EL (cell line): ENCODE results near the gene SNRNP48.

Source experiments
- DNase-seq: peaks from one replicate; pipeline ENCODE4 v3.0.0-alpha.2; 2016

The SNRNP48 gene, protein sequence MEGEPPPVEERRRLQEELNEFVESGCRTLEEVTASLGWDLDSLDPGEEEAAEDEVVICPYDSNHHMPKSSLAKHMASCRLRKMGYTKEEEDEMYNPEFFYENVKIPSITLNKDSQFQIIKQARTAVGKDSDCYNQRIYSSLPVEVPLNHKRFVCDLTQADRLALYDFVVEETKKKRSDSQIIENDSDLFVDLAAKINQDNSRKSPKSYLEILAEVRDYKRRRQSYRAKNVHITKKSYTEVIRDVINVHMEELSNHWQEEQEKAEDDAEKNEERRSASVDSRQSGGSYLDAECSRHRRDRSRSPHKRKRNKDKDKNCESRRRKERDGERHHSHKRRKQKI

GRCh38 chr6:7589949-7590917, at the start of gene SNRNP48:
Gene SNRNP48 (plus strand): TSS chr6:7590198. CDS start chr6:7590258, 60 bp downstream.
- peak; percentile 94 for DNase-seq

GRCh38 chr6:7540595-7540994, 49.4 kb upstream of the SNRNP48 start:
- DNase-seq: peak; percentile 14

- DNase-seq: peak; percentile 66
These were observed 48.6 kb upstream of the SNRNP48 start, which contains the start of gene DSP for GRCh38 chr6:7541175-7542064. Gene DSP (plus strand): TSS chr6:7541671. CDS start chr6:7541916, 245 bp downstream.

GRCh38 chr6:7542065-7542873, 47.7 kb upstream of the SNRNP48 start:
- peak; percentile 55 for DNase-seq

DNA sequence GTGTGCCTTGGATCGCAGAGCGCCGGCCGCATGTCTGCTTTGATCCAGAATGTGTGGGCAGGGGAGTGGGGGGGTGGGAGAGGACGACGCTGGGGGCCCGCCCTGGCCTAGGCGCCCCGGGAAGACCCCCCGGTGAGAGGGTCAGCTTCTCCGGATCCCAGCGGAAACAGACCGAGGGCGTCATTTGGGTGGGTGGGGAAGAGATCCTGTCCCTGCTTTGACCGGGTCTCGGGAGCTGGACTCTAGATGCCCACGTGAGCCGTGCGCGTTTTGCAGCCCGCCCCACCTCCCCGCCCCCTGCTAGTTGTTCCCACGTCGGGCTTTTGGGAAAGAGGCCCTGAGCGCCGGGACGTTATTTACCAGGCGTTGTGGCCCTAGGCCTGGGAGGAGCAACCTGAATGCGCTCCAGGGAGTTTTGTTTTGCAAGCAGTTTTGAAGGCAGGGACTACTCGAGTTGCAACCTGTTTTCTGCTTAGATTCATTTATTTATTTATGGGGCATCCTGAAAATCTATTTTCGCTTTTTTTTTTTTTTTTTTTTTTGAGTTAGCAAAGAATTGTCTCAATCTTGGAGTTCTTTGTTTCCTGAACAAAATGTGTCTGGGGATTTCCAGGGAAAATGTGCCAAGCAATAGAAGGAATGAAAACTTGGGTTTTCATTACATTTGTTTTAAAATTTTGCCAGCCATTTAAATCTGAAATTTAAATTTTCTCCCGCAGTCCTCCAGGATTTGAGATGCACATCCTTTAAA, 46.9 kb upstream of the SNRNP48 start:
- DNase-seq: peak; percentile 83

GRCh38 chr6:7543789-7544424, 46.1 kb upstream of the SNRNP48 start:
- no peak for DNase-seq

GRCh38 chr6:7544597-7544996, 45.4 kb upstream of the SNRNP48 start:
- DNase-seq: no peak

DNA sequence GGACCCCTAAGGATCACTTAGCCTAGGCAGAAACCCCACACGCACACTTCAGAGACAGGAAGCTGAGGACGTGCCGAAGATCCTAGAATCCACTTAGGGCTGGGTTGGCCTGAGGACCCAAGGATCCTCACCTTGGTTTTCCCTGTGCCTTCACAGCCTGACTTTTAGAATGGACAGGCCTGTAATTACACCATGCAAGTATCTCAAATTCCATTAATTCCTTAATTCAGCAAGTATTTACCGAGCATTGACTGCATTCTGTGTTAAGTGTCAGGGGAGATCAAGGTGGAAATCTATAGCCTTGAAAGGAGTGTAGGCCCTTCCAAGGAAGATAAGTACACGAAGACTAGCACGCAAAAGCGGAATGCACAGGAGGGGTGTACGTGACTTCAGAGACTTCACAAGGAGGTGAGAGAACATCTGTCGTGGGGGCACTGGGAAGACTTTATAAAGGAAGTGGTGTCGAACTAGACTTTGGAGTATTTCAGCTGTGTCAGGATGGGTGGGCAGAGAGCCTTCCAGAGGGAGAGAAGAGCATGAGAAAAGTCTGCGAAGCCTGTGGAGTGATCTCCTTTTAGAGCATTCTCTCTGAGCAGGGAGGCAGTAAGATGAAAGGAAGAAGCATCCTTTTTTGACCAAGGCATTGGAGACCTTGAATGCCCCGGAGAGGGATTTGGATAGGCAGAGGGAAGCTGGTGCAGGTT, 44.5 kb upstream of the SNRNP48 start:
- no peak for DNase-seq

DNA sequence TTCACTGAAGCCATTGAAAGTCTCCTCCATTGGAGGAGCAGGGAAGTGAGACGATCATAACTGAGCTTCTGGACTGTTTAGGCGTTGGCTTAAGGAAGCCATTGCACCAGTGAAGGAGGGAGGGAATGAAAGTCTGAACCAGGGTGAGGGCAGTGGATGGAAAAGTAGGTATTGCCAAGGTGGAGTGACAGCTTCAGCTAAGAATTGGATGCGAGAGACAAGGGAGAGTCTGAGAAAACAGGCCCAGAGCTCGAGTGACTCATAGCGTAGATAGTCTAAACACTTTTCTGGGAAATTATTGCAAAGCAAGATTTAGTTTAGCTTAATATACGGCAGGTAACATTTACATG, 44.0 kb upstream of the SNRNP48 start:
- peak; percentile 18 for DNase-seq

- no peak for DNase-seq
These were observed 43.6 kb upstream of the SNRNP48 start for GRCh38 chr6:7546383-7546782.

DNA sequence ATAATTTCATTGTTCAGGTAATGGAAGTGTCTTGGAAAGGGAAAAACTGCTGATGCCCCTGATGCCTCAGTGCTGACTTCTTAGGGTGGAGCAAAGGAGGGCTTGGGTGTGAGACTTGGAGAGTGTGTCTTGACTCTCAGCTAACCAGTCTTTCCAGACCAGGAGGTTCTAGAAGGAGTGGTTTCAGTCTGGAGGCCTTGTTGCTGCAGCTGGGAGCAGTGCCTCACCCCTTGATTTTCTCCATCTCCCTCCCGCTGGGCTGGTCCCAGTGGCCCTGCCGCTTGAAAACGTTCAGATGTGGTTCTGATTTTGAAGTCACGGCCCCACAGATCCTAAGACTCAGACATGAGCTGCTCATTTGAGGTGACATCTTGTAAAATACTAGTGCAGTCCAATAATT, 43.1 kb upstream of the SNRNP48 start:
- DNase-seq: no peak

- no peak for DNase-seq
These were observed 42.7 kb upstream of the SNRNP48 start for GRCh38 chr6:7547315-7547714.

GRCh38 chr6:7550433-7550801, 39.6 kb upstream of the SNRNP48 start:
- DNase-seq: no peak

DNA sequence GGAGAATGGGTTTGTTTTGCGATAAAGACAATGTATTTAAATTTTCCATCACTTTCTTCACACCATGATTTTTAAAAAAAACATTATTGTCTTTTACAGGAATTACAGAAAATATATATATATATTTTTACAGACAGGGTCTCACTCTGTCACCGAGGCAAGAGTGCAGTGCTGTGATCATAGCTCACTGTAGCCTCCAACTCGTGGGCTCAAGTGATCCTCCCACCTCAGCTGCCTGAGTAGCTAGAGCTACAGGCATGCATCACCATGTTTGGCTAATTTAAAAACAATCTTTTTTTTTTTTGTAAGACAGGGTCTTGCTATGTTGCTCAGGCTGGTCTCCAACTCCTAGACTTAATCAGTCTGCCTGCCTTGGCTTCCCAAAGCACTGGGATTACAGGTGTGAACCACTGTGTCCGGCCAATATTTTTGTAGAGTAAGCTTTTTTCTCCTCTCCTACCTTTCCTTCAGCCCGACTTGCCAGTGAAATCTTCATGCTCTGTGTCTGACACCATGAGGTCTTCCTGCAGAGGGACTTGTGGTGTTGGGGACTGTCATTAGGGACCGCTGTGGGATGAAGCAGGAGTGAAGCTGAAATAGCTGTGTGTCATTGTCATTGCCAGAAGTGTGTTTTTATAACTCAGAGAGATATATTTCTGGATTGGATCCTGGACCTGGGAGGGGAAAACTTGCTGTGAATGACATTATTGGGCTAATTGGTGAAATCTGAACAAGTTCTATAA, 35.3 kb upstream of the SNRNP48 start:
- no peak for DNase-seq

DNA sequence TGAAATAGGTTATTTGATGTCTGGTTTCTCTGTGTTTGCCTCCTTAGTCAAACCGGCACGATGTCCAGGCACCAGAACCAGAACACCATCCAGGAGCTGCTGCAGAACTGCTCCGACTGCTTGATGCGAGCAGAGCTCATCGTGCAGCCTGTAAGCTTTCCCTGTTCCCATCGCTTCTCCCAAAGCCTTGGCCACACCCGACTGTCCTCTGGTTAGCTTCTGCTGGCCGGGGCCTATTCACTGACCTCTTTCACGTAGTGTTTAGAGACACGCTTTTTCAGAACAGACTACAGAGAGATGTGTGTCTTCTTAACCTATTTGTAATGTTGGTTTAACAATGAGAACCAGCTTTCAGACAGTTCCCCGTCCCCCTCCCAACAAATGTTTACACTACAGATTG, 34.3 kb upstream of the SNRNP48 start:
- no peak for DNase-seq

DNA sequence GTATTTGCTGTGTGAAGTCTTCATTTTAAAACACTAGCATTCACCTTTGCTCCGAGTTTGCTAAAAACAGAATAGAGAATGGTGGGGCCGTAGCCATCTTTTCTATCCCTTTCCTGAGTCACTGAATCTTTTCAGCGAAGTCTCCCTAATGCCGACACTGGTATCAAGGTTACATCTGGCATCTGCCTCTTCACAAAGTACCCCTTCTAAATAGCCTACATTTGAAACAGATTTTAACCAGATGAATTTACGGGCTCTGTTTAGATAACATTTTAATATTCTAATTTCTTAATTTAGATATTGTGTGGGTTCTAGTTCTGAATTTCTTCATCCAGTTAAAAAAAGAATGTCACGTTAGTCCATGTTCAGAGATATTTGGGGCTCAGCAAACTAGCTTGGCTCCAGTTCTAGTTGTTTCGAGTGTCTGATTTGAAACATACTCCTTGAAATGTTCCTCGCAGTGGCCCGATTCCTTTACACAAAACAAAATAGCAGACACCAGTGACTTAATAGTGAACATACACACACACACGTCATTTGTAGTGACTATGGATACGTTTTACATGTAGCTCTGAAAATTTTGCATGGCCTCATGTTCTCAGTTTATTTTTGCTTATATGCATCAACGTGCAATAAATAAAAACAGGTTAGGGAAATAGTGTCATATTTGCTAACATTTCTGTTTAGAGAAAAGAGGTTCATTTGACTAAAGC, 33.4 kb upstream of the SNRNP48 start:
- no peak for DNase-seq

GRCh38 chr6:7557652-7558051, 32.3 kb upstream of the SNRNP48 start:
- no peak for DNase-seq

DNA sequence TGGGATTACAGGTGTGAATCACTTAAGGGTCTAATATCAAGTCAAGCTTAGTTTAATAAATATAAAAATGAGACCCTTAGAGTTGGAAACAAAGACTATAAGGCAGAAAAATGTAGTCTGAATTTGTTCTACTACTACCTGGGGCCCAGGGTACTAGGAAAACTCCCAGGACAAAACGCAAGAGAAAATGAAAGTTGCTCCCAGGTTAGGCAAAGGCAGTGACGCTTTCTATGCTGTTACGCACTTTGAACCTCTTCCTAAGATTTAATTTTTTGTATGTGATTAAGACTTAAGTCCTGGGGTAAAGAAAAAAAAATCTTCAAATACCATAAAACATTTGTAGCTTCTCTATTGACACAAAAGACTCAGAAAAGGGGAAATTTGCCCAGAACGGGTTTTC, 31.2 kb upstream of the SNRNP48 start:
- DNase-seq: no peak

- no peak for DNase-seq
These were observed 30.8 kb upstream of the SNRNP48 start for GRCh38 chr6:7559196-7559595.
